Mesenchymal stem cell (in vitro differentiated cells and primary cell): ENCODE results near the gene SLC12A4. TPM values are rescaled to one million over a fixed set of nuclear protein-coding genes. Genes with fewer than 3 reads are reported as not detected.

Source experiments
- small RNA-seq: library from polyadenylated mRNA; stranded (forward); fragments of <200 nt; extraction: miRNeasy Mini kit (QIAGEN cat#:217004); gene quantifications from one replicate; pipeline ENCODE3, GENCODE V24; 2013; ENCODE audit warnings: low read depth

SLC12A4 gene

Small RNAs within 50 kb of the gene (small RNA-seq; reads per million reads assigned to genes)
- gene RNU6-359P: not detected
